ENCODE data around the gene OSBPL1A. TPM values are rescaled to one million over a fixed set of nuclear protein-coding genes. Genes with fewer than 3 reads are reported as not detected.

OSBPL1A gene
- total and polyA plus RNA-seq, 2 of the 8 experiments (the other 6 are each of a cell fraction or from before 2014, with no cell fraction given), result 53.2 to 74.9 TPM

DNA sequence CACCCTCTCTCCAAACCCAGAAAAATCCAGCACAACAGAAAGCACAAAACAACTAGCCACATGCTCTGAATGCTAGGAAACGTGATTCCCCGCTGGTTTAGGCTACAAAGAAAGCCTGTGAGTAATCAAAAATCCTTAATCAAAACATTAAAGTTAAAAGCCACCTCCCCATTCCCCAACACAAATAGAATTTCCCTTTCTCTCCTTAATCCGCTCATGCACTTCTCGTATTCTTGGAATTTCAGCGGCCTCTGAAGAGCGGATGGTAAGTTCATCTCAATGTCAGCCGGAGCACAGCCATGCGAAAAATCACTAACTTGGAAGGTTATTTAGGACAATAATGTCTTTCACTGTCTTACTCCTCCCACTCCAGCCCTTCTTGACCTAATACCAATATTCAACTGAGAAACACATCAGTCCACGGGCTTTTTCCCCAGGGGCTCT is 126.7 kb downstream of the OSBPL1A start (continued):
- TF ChIP-seq, protein P1, sequence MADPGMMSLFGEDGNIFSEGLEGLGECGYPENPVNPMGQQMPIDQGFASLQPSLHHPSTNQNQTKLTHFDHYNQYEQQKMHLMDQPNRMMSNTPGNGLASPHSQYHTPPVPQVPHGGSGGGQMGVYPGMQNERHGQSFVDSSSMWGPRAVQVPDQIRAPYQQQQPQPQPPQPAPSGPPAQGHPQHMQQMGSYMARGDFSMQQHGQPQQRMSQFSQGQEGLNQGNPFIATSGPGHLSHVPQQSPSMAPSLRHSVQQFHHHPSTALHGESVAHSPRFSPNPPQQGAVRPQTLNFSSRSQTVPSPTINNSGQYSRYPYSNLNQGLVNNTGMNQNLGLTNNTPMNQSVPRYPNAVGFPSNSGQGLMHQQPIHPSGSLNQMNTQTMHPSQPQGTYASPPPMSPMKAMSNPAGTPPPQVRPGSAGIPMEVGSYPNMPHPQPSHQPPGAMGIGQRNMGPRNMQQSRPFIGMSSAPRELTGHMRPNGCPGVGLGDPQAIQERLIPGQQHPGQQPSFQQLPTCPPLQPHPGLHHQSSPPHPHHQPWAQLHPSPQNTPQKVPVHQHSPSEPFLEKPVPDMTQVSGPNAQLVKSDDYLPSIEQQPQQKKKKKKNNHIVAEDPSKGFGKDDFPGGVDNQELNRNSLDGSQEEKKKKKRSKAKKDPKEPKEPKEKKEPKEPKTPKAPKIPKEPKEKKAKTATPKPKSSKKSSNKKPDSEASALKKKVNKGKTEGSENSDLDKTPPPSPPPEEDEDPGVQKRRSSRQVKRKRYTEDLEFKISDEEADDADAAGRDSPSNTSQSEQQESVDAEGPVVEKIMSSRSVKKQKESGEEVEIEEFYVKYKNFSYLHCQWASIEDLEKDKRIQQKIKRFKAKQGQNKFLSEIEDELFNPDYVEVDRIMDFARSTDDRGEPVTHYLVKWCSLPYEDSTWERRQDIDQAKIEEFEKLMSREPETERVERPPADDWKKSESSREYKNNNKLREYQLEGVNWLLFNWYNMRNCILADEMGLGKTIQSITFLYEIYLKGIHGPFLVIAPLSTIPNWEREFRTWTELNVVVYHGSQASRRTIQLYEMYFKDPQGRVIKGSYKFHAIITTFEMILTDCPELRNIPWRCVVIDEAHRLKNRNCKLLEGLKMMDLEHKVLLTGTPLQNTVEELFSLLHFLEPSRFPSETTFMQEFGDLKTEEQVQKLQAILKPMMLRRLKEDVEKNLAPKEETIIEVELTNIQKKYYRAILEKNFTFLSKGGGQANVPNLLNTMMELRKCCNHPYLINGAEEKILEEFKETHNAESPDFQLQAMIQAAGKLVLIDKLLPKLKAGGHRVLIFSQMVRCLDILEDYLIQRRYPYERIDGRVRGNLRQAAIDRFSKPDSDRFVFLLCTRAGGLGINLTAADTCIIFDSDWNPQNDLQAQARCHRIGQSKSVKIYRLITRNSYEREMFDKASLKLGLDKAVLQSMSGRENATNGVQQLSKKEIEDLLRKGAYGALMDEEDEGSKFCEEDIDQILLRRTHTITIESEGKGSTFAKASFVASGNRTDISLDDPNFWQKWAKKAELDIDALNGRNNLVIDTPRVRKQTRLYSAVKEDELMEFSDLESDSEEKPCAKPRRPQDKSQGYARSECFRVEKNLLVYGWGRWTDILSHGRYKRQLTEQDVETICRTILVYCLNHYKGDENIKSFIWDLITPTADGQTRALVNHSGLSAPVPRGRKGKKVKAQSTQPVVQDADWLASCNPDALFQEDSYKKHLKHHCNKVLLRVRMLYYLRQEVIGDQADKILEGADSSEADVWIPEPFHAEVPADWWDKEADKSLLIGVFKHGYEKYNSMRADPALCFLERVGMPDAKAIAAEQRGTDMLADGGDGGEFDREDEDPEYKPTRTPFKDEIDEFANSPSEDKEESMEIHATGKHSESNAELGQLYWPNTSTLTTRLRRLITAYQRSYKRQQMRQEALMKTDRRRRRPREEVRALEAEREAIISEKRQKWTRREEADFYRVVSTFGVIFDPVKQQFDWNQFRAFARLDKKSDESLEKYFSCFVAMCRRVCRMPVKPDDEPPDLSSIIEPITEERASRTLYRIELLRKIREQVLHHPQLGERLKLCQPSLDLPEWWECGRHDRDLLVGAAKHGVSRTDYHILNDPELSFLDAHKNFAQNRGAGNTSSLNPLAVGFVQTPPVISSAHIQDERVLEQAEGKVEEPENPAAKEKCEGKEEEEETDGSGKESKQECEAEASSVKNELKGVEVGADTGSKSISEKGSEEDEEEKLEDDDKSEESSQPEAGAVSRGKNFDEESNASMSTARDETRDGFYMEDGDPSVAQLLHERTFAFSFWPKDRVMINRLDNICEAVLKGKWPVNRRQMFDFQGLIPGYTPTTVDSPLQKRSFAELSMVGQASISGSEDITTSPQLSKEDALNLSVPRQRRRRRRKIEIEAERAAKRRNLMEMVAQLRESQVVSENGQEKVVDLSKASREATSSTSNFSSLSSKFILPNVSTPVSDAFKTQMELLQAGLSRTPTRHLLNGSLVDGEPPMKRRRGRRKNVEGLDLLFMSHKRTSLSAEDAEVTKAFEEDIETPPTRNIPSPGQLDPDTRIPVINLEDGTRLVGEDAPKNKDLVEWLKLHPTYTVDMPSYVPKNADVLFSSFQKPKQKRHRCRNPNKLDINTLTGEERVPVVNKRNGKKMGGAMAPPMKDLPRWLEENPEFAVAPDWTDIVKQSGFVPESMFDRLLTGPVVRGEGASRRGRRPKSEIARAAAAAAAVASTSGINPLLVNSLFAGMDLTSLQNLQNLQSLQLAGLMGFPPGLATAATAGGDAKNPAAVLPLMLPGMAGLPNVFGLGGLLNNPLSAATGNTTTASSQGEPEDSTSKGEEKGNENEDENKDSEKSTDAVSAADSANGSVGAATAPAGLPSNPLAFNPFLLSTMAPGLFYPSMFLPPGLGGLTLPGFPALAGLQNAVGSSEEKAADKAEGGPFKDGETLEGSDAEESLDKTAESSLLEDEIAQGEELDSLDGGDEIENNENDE (IDR thresholded peaks at IDR 0.05; ENCODE audit: insufficient replicate concordance, low read length), result no peak
- TF ChIP-seq POU5F1 (IDR thresholded peaks at IDR 0.05; ENCODE audit: low read depth, low read length) (no peak), GTF2F1 (IDR thresholded peaks at IDR 0.05; ENCODE audit: borderline replicate concordance, low read depth, low read length) (no peak), HDAC2 (IDR thresholded peaks at IDR 0.05; ENCODE audit: borderline replicate concordance in 1 of 2, low read depth in 2 of 2, low read length in 2 of 2) (no peak), BACH1 (IDR thresholded peaks at IDR 0.05; ENCODE audit: low read length) (no peak), TBP (IDR thresholded peaks at IDR 0.05; ENCODE audit: low read depth, low read length) (no peak), JUND (IDR thresholded peaks at IDR 0.05; ENCODE audit: low read length) (no peak), GABPA (IDR thresholded peaks at IDR 0.05; ENCODE audit: borderline replicate concordance, insufficient read depth, low read length) (no peak), SIN3A (conservative IDR thresholded peaks at IDR 0.05 in 1 of 2, IDR thresholded peaks at IDR 0.05 in 1 of 2; ENCODE audit: low read depth in 1 of 2, low read length in 2 of 2) (0 out of 4 replicates have a peak, but pooled peaks of 1 of the 2 experiments have one; percentile 71)
- TF ChIP-seq, protein P2, sequence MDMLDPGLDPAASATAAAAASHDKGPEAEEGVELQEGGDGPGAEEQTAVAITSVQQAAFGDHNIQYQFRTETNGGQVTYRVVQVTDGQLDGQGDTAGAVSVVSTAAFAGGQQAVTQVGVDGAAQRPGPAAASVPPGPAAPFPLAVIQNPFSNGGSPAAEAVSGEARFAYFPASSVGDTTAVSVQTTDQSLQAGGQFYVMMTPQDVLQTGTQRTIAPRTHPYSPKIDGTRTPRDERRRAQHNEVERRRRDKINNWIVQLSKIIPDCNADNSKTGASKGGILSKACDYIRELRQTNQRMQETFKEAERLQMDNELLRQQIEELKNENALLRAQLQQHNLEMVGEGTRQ (IDR thresholded peaks at IDR 0.05; ENCODE audit: low read length), result no peak
